ENCODE measurements around the gene ADD2. TPM values are rescaled to one million over a fixed set of nuclear protein-coding genes. Genes with fewer than 3 reads are reported as not detected.

ADD2 gene
- total RNA-seq, 3 donors from 2014 or later, result 0.43 to 4.0 (median 1.1) TPM

DNA sequence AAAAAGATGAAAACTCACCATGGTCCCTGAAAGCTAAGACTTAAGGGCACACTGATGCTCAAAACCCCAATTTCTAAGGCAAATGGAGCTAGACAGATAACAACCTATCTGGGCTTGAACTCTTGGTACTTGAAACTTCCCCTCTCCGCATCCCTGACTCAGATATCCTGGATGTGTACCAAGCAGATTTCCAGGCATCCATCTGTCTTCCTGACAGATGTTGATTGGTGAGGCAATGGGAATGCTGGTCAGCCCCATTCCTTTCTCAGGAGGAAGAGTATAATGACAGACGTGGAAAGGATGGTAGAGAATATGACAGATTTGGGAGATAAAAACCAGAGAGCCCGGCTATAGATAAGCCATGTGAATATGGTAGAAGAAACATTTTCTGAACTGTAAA is 69.2 kb downstream of the ADD2 start:
- ATAC-seq, result no peak
- TF ChIP-seq, protein P1, sequence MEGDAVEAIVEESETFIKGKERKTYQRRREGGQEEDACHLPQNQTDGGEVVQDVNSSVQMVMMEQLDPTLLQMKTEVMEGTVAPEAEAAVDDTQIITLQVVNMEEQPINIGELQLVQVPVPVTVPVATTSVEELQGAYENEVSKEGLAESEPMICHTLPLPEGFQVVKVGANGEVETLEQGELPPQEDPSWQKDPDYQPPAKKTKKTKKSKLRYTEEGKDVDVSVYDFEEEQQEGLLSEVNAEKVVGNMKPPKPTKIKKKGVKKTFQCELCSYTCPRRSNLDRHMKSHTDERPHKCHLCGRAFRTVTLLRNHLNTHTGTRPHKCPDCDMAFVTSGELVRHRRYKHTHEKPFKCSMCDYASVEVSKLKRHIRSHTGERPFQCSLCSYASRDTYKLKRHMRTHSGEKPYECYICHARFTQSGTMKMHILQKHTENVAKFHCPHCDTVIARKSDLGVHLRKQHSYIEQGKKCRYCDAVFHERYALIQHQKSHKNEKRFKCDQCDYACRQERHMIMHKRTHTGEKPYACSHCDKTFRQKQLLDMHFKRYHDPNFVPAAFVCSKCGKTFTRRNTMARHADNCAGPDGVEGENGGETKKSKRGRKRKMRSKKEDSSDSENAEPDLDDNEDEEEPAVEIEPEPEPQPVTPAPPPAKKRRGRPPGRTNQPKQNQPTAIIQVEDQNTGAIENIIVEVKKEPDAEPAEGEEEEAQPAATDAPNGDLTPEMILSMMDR (IDR thresholded peaks at IDR 0.05), result no peak
- Histone ChIP-seq H3K4me1 (ENCODE audit: low read depth) (no peaks in the 10 kb centered on the region), H3K9me3 (no peaks in the 10 kb centered on the region), H3K36me3 (ENCODE audit: low read depth) (no peaks in the 10 kb centered on the region), H3K4me3 (no peak overlapping the region)
- intact Hi-C loops (cut with DNase I, micrococcal nuclease), result no loop called here
- no peak for DNase-seq

DNA sequence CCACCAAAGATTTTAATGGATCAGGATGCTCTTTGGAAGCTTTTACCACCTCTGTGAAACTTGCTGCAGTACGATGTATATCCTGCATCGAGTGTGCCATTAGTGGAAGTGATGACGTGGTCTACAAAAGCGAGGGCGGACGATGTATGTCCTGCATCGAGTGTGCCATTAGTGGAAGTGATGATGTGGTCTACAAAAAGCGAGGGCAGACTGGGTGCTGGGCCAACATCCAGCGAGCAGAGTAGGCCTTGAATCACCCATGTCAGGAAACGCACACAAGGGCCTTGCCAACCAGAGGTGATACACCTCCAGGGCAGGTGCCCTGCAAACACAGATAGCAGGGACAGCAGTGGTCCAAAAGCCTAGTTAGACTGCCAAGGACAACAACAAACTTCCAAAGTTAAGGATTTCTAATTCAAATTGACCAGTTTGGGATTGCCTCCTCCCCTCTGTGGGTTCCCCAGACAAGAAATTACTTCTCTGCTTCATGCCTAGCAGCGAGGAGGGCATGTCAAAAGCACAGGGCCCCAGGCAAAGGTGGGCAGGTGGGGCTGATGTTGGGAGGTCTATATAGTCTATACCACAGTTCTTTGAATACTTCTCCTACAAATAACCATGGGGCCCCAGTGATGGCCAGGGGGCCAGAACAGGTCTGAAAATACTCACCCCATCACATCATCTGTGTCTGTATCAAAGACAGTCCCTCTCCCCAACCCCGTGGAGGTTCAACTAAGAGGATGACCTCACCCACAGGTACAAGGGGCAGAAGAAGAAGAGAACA is 70.2 kb downstream of the ADD2 start:
- Histone ChIP-seq H3K4me3 (no peak overlapping the region), H3K36me3 (ENCODE audit: low read depth) (no peaks in the 10 kb centered on the region), H3K9me3 (no peaks in the 10 kb centered on the region), H3K4me1 (ENCODE audit: low read depth) (no peaks in the 10 kb centered on the region)
- ATAC-seq, result no peak
- intact Hi-C loops (cut with DNase I, micrococcal nuclease), result no loop called here
- DNase-seq, result no peak
- TF ChIP-seq, protein P1 (IDR thresholded peaks at IDR 0.05), result no peak

DNA sequence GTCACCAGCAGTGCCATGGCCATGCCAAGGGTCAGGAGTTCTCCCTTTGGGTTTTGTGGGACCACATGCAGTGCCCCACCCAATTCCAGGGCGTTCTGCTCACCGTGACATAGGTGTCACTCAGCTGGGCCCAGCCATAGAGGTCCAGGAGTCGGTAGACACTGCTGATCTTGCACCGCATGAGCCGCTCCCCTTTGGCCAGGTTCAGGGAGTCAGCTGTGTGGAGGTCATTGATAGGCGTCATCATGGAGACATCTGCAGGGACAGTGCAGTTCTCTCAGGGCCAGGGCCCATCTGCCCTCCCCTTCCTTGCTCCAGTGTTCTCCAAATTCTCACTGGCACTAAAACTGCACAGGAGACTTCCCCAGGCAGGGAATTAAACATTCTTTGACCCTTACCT is 71.9 kb downstream of the ADD2 start:
- intact Hi-C loops (cut with DNase I, micrococcal nuclease), result no loop called here
- H3K4me1 ChIP-seq (ENCODE audit: low read depth), result no peaks in the 10 kb centered on the region
- no peak for ATAC-seq
- DNase-seq, result no peak
- no peaks in the 10 kb centered on the region for H3K9me3 ChIP-seq
- H3K36me3 ChIP-seq (ENCODE audit: low read depth), result no peaks in the 10 kb centered on the region
- TF ChIP-seq, protein P1 (IDR thresholded peaks at IDR 0.05), result no peak
- no peak overlapping the region for H3K4me3 ChIP-seq

DNA sequence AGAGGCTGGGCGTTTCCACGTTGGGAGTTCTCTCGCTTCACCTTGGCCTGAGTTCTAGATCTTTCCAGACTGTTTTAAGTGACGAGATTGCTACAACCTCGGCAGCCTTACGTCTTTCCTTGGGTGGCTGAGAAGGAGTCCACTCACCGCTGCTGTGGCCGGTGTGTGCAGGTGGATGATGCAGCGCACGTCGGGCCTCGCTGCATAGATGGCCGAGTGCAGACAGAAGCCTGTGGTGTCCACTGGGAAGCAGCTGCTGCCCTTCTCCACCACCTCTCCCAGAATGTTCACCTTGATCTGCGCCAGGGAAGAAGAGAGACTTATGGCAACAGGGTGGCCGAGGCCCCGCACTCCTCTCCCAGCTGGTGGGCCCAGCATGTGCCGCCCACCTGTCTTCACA is 75.7 kb downstream of the ADD2 start:
- ATAC-seq (no peak), DNase-seq (no peak)
- Histone ChIP-seq H3K4me1 (ENCODE audit: low read depth) (no peaks in the 10 kb centered on the region), H3K4me3 (no peak overlapping the region), H3K36me3 (ENCODE audit: low read depth) (no peaks in the 10 kb centered on the region), H3K9me3 (no peaks in the 10 kb centered on the region)
- intact Hi-C loops (cut with DNase I, micrococcal nuclease), result no loop called here
- TF ChIP-seq, protein P1 (IDR thresholded peaks at IDR 0.05), result no peak

DNA sequence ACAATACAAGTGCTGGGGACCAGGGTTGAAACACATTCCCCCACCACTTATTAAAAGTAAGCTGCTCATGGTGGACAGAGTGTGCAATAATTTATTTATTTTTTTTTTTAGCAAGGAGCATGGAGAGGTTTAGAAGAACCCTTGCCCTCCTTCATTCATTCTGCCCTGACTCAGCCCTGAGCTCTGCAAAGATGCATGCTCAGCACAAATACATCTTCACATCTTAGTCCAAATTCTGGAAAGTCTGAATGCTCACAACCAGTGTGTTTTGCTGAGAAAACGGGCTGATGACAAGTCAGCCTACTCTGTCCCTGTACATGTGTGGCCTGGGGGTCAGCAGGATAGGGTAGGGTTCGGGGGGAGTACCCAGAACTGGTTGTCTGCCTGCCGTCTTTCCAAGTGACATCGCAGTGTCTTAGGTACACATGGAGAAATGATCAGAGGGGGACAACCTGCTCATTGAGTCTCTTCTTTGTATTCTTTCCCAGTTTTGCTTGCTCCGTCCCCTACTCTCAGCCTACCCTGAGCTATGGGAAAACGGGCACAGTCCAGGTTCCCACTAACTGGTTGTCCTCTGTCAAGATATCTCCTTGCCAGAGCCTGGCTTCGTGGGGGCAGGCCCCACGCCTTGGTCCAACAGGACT is 76.4 kb downstream of the ADD2 start:
- DNase-seq (no peak), ATAC-seq (no peak)
- intact Hi-C loops (cut with DNase I, micrococcal nuclease), result no loop called here
- Histone ChIP-seq H3K36me3 (ENCODE audit: low read depth) (no peaks in the 10 kb centered on the region), H3K9me3 (no peaks in the 10 kb centered on the region), H3K4me1 (ENCODE audit: low read depth) (no peaks in the 10 kb centered on the region), H3K4me3 (no peak overlapping the region)
- TF ChIP-seq, protein P1 (IDR thresholded peaks at IDR 0.05), result no peak
